NCI-H146 treated with DMSO at 0.1 percent for 48 hours (cell line): ENCODE results near the gene TMEM255B.
"Not testable (repeated sequence)": the region's sequence is repeated elsewhere in the genome, so short reads cannot be mapped to it uniquely, and the experiment has no call there.

Experiments
- DNase-seq: peaks from one replicate; lab custom pipeline; 2025; ENCODE audit not compliant: unreplicated experiment; lab: John Stamatoyannopoulos, UW

TMEM255B gene

GRCh38 chr13:113832631-113833030 lies 73.6 kb downstream of the TMEM255B start:
- no peak for DNase-seq

- DNase-seq: no peak
Observed at GRCh38 chr13:113833111-113833830, 74.2 kb downstream of the TMEM255B start.

GRCh38 chr13:113834006-113834405 lies 75.0 kb downstream of the TMEM255B start:
- DNase-seq: not testable (repeated sequence)

GRCh38 chr13:113834496-113835200 lies 75.6 kb downstream of the TMEM255B start:
- DNase-seq: no peak

GRCh38 chr13:113835461-113836270 lies 76.6 kb downstream of the TMEM255B start:
- DNase-seq: no peak

GRCh38 chr13:113836768-113837559 lies 77.9 kb downstream of the TMEM255B start:
- no peak for DNase-seq

- no peak for DNase-seq
Observed at GRCh38 chr13:113837560-113838355, 78.7 kb downstream of the TMEM255B start.

GRCh38 chr13:113838711-113839201 lies 79.7 kb downstream of the TMEM255B start:
- no peak for DNase-seq

GRCh38 chr13:113839536-113840204 lies 80.6 kb downstream of the TMEM255B start:
- no peak for DNase-seq

GRCh38 chr13:113840541-113841352 lies 81.7 kb downstream of the TMEM255B start:
- no peak for DNase-seq

- DNase-seq: no peak
Observed at GRCh38 chr13:113841353-113841650, 82.3 kb downstream of the TMEM255B start.

- no peak for DNase-seq
Observed at GRCh38 chr13:113842336-113843062, 83.5 kb downstream of the TMEM255B start.

GRCh38 chr13:113843063-113843654 lies 84.1 kb downstream of the TMEM255B start:
- no peak for DNase-seq

GRCh38 chr13:113843864-113844556 lies 85.0 kb downstream of the TMEM255B start:
- no peak for DNase-seq

- no peak for DNase-seq
Observed at GRCh38 chr13:113845055-113845454, 86.0 kb downstream of the TMEM255B start.

GRCh38 chr13:113845723-113846635 lies 87.0 kb downstream of the TMEM255B start:
- no peak for DNase-seq
